COLO829 (cell line): ENCODE results near the gene OSBPL5.
"Not testable (repeated sequence)": the region's sequence is repeated elsewhere in the genome, so short reads cannot be mapped to it uniquely, and the experiment has no call there.

Experiments used
- DNase-seq: peaks from one replicate; pipeline ENCODE4 v3.0.0; 2012; ENCODE audit warnings: low spot score

The OSBPL5 gene

DNA sequence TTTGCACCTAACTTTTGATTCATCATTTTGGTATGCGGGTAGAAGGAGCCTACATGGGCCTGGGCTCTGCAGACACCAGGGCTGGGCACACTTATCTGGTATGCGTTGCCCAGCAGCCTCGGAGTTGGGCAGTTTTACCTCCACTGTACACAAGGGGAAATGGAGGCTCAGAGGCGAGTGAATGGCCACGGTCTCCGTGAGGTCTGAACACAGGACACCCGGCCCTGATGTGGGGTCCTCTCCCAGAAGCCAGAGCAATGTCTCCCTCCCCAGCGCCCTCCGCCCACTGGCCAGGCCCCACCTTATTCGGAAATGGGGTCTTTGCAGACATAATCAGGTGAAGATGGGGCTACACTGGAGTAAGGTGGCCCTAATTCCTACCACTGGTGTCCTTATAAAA, 43.7 kb downstream of the OSBPL5 start:
- DNase-seq: no peak

GRCh38 chr11:3120071-3120792, 44.9 kb downstream of the OSBPL5 start:
- no peak for DNase-seq

GRCh38 chr11:3119141-3119821, 45.8 kb downstream of the OSBPL5 start:
- DNase-seq: no peak

DNA sequence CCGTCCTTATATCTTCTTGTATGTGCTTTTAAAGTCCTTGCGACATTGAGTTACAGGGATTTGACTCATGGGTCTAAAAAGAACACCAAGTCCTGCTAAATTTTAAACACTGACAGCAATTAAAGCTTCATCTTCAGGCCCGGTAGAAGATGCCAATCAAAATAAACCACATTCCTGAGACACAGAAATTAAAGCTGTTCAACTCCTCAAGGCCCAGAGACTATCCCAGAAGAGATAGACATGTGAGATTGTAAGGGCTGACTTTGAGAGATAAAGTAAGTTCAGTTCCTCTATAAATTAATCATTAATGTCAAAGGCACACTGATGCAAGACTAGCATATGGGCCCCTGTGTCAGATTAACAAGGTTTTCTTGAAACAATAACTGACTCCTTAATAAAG, 49.8 kb downstream of the OSBPL5 start:
- DNase-seq: no peak

- DNase-seq: not testable (repeated sequence)
Measured at GRCh38 chr11:3113661-3114060, 51.4 kb downstream of the OSBPL5 start.

DNA sequence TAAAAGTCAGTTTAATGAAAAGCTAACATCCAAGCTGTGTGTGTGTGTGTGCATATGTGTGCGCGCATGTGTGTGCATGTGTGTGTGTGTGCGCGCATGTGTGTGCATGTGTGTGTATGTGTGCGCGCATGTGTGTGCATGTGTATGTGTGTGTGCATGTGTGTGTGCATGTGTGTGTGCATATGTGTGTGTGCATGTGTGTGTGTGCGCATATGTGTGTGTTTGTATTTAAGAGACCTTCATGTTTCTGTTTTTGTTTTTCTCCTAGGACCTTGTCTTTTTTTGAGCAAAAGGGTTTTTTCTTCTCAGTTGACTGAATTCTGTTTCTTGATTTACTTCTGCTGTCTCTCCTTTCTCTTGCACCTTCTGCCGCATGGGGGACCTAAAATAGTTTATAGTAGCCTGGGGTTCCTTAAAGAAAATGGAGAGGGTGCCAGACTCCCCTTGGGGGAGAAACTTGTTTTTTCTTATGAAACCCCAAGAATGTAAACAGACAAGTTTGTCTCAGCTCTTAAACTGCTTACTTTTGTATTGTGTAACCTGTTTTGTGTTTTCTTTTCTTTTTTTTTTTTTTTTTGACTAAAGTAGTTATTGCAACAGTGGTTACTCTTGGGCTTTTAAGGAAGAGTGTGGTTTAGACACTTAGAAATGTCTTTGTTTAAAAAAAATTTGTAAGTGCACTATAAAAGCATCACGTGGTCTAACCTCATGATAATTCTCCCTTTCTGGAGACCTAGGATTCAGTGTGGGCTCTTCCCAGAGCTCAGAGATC, 53.0 kb downstream of the OSBPL5 start:
- no peak for DNase-seq

- no peak for DNase-seq
Measured at GRCh38 chr11:3111466-3111865, 53.6 kb downstream of the OSBPL5 start.

DNA sequence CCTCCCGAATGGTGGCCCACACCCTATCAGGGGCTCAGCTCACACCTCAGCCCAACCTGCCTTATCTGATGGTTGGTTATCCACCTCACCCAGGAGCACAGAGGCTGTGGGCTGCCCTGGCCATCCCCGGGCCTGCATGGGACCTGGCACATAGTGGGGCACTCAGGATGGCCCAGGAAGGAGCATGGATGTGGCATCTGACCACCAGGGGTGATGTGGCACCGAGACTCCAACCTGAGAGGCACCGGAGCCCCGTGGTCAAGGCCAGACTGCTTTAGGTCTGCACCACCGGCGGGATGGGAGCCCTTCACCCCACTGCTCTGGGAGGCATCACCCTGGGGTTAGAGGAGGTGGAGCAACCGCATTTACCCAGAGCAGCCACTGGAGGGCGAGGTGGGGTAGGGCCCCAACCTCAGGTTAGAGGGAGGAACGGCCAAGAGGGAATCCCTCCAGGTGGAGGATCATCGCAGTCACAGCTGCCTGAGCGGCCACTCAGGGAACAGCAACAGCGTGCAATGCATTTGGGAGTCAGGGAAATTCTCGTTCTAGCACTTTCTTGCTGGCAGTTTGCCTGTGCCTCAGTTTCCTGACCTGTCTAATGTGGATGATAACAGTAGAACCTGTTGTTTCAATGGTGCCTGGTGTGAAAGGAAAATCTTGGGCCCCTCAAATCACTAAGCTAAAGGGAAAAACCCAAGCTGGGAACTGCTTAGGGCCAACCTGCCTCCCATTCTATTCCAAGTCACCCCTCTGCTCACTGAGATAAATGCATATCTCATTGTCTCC, 55.0 kb downstream of the OSBPL5 start:
- peak; percentile 66 for DNase-seq

DNA sequence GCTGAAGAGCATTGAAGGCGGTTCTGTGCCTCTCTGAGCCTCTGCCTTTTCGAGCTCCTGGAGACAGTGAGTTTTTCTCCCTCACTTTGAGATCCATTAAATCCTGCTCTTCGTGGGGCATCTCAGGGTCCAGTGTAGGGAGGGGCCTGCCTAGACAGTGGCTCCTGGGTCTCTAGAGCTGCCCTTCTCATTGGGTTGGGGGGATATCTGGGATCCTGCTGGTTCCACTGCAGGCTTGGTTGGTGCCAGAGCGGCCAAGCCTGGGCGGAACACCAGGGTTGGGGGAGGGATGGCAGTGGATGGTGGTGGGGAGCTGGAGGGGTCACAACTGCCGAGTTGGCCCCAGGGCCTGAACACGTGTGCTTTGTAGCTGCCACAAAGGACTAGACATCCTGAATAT, 55.7 kb downstream of the OSBPL5 start:
- no peak for DNase-seq

DNA sequence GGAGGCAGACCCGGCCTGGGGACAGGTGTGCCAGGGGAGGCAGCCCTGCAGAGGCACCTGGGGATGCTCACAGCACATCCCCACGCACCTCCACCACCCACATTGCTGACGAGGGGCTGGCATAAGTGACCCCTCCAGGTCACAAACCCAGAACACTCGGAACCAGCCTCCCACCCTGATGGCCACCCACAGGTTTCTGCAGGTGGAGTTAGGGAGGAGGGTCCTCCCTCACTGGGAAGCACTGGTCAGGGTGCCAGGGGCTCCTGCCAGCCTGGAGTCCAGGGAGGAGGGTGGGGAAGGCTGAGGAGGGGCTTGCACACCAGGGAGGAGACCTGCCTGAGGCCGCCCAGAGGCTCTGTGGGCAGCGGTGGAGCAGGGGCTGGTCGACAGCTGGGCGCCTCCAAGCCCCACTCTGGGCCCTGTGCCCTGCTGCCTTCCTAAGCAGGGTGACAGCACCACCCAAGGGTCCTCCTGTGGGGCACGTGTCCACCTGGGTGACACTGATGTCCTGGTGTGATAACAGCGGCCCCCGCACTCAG, 56.9 kb downstream of the OSBPL5 start:
- DNase-seq: no peak

GRCh38 chr11:3107608-3108182, 57.4 kb downstream of the OSBPL5 start:
- no peak for DNase-seq

GRCh38 chr11:3106736-3107524, 58.2 kb downstream of the OSBPL5 start:
- DNase-seq: no peak

GRCh38 chr11:3105791-3106735, 59.0 kb downstream of the OSBPL5 start:
- no peak for DNase-seq

GRCh38 chr11:3104961-3105790, 59.9 kb downstream of the OSBPL5 start:
- no peak for DNase-seq

- no peak for DNase-seq
Measured at GRCh38 chr11:3104051-3104714, 60.9 kb downstream of the OSBPL5 start.

DNA sequence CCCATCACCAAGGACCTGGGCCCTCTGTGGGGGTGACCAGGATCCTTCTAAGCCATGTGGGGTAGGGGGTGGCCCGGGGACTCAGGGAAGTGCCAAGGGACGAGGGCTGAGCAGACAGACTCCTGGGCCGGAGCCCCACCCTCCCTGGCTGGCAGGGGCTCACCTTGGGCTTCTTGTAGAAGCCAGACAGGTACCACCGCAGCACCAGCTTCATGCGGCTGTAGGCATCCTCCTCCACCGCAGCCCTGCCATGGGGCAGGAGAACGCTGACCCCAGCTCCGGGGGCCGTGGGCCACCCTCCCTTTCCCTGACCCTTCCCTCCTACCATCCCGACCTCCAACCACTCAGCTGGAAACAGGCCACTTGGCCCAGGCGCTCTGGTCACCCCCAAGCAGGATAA, 62.0 kb downstream of the OSBPL5 start:
- DNase-seq: no peak

DNA sequence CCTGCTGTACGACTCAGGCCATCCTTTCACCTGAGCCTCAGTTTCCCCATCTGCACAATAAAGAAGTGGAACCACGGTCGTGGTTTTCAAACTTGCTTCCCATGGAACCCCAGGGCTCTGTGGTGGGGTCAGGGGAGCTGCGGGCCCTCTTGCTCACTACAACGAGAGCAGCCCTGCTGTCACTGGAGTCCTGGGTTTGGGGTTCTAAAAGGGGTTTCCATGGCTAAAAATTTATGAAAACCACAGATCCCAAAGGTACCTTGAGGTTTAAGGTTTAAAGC, 62.5 kb downstream of the OSBPL5 start:
- no peak for DNase-seq

GRCh38 chr11:3101921-3102640, 63.0 kb downstream of the OSBPL5 start:
- DNase-seq: no peak
